ENCODE measurements around the gene TRIL. TPM values are rescaled to one million over a fixed set of nuclear protein-coding genes. Genes with fewer than 3 reads are reported as not detected.

TRIL gene
- total and polyA plus RNA-seq, 2 of the 13 experiments (the other 11 are each of a cell fraction or from before 2014, with no cell fraction given), result 0.18 to 0.40 TPM

DNA sequence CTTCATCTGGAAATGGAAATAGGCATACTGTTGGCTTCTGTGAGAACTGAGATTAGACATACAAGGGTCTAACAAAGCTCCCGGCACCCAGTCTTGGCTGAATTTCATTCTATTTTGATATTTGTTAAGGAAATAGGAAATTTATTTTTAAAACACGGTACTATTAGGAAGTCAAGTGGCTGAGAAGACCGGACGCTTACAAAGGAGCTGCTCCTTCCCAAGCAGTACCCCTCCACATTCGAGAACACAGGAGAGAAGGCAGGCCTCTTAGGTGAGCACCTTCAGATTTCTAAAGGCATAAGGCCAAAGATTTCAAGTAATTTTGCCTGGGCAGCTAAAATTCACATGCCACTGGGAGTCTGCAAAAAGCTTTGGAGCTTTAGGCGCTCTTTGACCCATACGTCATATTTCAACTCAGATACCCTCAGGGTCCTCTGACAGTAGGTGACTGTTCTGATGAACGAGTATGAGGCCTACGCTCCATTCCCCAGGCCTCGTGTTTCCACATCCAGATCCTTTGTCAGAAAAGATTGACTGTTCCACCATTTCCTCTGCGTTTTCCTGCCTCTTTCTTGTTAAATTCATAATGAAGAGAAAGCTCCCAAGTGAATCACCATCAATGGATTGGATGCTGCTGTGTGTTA is 17.3 kb downstream of the TRIL start (continued):
- TF ChIP-seq, protein P1, sequence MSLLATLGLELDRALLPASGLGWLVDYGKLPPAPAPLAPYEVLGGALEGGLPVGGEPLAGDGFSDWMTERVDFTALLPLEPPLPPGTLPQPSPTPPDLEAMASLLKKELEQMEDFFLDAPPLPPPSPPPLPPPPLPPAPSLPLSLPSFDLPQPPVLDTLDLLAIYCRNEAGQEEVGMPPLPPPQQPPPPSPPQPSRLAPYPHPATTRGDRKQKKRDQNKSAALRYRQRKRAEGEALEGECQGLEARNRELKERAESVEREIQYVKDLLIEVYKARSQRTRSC (CRISPR knock-in tag; IDR thresholded peaks at IDR 0.05; ENCODE audit: low read depth), result no peak
- TF ChIP-seq, protein P2, sequence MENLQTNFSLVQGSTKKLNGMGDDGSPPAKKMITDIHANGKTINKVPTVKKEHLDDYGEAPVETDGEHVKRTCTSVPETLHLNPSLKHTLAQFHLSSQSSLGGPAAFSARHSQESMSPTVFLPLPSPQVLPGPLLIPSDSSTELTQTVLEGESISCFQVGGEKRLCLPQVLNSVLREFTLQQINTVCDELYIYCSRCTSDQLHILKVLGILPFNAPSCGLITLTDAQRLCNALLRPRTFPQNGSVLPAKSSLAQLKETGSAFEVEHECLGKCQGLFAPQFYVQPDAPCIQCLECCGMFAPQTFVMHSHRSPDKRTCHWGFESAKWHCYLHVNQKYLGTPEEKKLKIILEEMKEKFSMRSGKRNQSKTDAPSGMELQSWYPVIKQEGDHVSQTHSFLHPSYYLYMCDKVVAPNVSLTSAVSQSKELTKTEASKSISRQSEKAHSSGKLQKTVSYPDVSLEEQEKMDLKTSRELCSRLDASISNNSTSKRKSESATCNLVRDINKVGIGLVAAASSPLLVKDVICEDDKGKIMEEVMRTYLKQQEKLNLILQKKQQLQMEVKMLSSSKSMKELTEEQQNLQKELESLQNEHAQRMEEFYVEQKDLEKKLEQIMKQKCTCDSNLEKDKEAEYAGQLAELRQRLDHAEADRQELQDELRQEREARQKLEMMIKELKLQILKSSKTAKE (CRISPR knock-in tag; IDR thresholded peaks at IDR 0.05; ENCODE audit: borderline replicate concordance), result no peak
- TF ChIP-seq, protein P3, sequence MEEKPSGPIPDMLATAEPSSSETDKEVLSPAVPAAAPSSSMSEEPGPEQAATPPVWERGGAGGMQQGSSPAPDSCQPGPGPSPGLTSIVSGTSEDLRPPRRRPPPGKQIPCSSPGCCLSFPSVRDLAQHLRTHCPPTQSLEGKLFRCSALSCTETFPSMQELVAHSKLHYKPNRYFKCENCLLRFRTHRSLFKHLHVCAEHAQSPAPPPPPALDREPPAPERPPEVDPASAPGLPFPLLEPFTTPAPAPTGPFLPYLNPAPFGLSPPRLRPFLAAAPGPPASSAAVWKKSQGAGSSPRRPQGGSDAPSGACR (CRISPR knock-in tag; IDR thresholded peaks at IDR 0.05), result no peak
- TF ChIP-seq, protein P4, sequence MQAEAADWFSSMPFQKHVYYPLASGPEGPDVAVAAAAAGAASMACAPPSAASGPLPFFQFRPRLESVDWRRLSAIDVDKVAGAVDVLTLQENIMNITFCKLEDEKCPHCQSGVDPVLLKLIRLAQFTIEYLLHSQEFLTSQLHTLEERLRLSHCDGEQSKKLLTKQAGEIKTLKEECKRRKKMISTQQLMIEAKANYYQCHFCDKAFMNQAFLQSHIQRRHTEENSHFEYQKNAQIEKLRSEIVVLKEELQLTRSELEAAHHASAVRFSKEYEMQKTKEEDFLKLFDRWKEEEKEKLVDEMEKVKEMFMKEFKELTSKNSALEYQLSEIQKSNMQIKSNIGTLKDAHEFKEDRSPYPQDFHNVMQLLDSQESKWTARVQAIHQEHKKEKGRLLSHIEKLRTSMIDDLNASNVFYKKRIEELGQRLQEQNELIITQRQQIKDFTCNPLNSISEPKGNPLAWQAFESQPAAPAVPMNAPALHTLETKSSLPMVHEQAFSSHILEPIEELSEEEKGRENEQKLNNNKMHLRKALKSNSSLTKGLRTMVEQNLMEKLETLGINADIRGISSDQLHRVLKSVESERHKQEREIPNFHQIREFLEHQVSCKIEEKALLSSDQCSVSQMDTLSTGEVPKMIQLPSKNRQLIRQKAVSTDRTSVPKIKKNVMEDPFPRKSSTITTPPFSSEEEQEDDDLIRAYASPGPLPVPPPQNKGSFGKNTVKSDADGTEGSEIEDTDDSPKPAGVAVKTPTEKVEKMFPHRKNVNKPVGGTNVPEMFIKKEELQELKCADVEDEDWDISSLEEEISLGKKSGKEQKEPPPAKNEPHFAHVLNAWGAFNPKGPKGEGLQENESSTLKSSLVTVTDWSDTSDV (CRISPR knock-in tag; IDR thresholded peaks at IDR 0.05), result no peak
- TF ChIP-seq BRCA1 (CRISPR knock-in tag; IDR thresholded peaks at IDR 0.05), result no peak
- TF ChIP-seq, protein P5, sequence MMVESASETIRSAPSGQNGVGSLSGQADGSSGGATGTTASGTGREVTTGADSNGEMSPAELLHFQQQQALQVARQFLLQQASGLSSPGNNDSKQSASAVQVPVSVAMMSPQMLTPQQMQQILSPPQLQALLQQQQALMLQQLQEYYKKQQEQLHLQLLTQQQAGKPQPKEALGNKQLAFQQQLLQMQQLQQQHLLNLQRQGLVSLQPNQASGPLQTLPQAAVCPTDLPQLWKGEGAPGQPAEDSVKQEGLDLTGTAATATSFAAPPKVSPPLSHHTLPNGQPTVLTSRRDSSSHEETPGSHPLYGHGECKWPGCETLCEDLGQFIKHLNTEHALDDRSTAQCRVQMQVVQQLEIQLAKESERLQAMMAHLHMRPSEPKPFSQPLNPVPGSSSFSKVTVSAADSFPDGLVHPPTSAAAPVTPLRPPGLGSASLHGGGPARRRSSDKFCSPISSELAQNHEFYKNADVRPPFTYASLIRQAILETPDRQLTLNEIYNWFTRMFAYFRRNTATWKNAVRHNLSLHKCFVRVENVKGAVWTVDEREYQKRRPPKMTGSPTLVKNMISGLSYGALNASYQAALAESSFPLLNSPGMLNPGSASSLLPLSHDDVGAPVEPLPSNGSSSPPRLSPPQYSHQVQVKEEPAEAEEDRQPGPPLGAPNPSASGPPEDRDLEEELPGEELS (CRISPR knock-in tag; IDR thresholded peaks at IDR 0.05), result no peak
- no peak for TF ChIP-seq TBL1XR1 (IDR thresholded peaks at IDR 0.05; ENCODE audit: borderline replicate concordance, low read length, partially characterized antibody)

Measured in HepG2 (cell line).